Right atrium auricular region (tissue), 2 donors: ENCODE measurements around the gene PRRX2. TPM values are rescaled to one million over a fixed set of nuclear protein-coding genes. Genes with fewer than 3 reads are reported as not detected.

Experiments used
- DNase-seq: peaks from one replicate; pipeline ENCODE4 v3.0.0-alpha.2; 2019; ENCODE audit warnings: low spot score
- H3K27ac ChIP-seq, 2 donors: fragments of 200-600 bp; sonication (generic); 1 replicate in 1 of 2; 2 replicates in 1 of 2; pipeline ENCODE4 v1.5.1; 2016 to 2019
- H3K27me3 ChIP-seq, 2 donors: fragments of 200-600 bp; sonication (generic); one replicate each; pipeline versions ENCODE4 v1.5.1 to v1.6.0; 2017 to 2019
- H3K36me3 ChIP-seq: fragments of 200-600 bp; sonication (generic); one replicate; pipeline ENCODE4 v1.5.1; 2016
- H3K4me1 ChIP-seq, 2 donors: fragments of 200-600 bp; sonication (generic); one replicate each; pipeline versions ENCODE4 v1.5.1 to v1.6.0; 2017 to 2019
- H3K4me3 ChIP-seq, 2 donors: fragments of 200-600 bp; sonication (generic); 1 replicate in 1 of 2; 2 replicates in 1 of 2; pipeline ENCODE4 v1.5.1; 2017 to 2019; ENCODE audit warnings: mild to moderate bottlenecking in 1 of 2, moderate library complexity in 1 of 2
- H3K9me3 ChIP-seq, 2 donors: fragments of 200-600 bp; sonication (generic); one replicate each; pipeline ENCODE4 v1.5.1; 2019
- total RNA-seq, 2 donors: library from RNA; depleted of rRNA; stranded (reverse); fragments of >200 nt; gene quantifications; one replicate each; pipeline ENCODE4 v1.1.0, GENCODE V29; 2016
- TF ChIP-seq, protein P1 (sequence below), 2 donors: fragments of 200-600 bp; sonication (generic); IDR thresholded peaks; one replicate each; pipeline ENCODE4 v1.5.1; 2019; ENCODE audit warnings: antibody characterized with exemption in 2 of 2

Gene PRRX2
- total RNA-seq, 2 donors from 2014 or later = 1.1 to 6.9 TPM

DNA sequence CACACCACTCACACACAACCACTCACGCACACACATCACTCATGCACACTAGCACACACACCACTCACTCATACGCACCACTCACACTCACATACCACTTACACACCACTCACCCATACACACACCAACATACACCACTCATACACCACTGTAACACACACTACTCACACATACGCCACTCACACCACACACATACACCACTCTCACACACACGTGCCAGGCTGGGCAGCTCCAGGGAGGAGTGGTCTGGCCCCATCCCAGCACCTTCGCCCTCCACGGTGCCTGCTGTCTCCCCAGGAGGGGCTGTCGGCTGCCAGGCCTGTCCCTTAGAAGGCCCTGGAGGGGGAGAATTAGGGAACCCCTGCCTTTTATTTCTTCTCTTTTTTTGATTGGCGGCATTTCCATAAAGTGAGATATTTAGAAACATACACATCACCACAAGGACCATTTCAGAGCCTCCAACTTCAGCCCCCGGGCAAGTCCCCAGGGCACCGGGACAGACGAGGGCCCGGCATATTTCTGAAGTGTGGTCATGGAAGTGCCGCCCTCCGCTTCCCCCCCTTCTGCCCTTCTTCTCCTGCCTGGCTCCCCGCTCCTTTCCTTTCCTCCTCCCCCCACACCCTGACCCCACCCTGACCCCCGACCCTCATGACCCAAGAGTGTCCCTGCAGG is 17.2 kb upstream of the PRRX2 start:
- Histone ChIP-seq H3K36me3 (no peaks in the 10 kb centered on the region), H3K27ac (no peak overlapping the region), H3K9me3 (no peaks in the 10 kb centered on the region), H3K27me3 (no peaks in the 10 kb centered on the region), H3K4me1 (no peaks in the 10 kb centered on the region), H3K4me3 (no peak overlapping the region)
- no peak for DNase-seq
- TF ChIP-seq, protein P1, sequence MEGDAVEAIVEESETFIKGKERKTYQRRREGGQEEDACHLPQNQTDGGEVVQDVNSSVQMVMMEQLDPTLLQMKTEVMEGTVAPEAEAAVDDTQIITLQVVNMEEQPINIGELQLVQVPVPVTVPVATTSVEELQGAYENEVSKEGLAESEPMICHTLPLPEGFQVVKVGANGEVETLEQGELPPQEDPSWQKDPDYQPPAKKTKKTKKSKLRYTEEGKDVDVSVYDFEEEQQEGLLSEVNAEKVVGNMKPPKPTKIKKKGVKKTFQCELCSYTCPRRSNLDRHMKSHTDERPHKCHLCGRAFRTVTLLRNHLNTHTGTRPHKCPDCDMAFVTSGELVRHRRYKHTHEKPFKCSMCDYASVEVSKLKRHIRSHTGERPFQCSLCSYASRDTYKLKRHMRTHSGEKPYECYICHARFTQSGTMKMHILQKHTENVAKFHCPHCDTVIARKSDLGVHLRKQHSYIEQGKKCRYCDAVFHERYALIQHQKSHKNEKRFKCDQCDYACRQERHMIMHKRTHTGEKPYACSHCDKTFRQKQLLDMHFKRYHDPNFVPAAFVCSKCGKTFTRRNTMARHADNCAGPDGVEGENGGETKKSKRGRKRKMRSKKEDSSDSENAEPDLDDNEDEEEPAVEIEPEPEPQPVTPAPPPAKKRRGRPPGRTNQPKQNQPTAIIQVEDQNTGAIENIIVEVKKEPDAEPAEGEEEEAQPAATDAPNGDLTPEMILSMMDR (IDR thresholded peaks at IDR 0.05) = no peak

DNA sequence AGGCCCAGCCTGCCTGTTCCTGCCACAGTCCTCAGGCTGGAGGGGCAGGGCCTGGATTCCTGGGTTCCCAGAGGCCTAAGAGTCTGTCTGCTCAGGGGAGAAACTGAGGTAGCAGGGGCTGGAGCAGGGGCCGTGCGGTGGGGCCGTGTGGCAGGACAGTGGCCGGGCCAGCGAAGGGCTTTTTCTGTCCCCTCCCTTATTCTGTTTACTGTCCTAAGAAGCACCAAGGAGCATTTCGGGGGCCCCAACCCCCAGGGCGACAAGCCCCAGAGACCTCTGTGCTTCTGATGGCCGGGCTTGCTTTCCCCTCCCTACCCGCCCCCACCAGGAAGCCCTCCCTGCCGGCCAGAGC is 16.7 kb upstream of the PRRX2 start:
- H3K4me1 ChIP-seq = no peaks in the 10 kb centered on the region
- no peak overlapping the region for H3K27ac ChIP-seq
- H3K36me3 ChIP-seq = no peaks in the 10 kb centered on the region
- no peaks in the 10 kb centered on the region for H3K27me3 ChIP-seq
- no peak for DNase-seq
- TF ChIP-seq, protein P1 (IDR thresholded peaks at IDR 0.05) = no peak
- no peak overlapping the region for H3K4me3 ChIP-seq
- H3K9me3 ChIP-seq = no peaks in the 10 kb centered on the region

- Histone ChIP-seq H3K36me3 (no peaks in the 10 kb centered on the region), H3K4me3 (no peak overlapping the region), H3K4me1 (no peaks in the 10 kb centered on the region), H3K27me3 (no peaks in the 10 kb centered on the region), H3K9me3 (no peaks in the 10 kb centered on the region), H3K27ac (no peak overlapping the region)
- DNase-seq = no peak
- TF ChIP-seq, protein P1 (IDR thresholded peaks at IDR 0.05) = no peak
These were observed 15.4 kb upstream of the PRRX2 start for GRCh38 chr9:129649726-129650679.

DNA sequence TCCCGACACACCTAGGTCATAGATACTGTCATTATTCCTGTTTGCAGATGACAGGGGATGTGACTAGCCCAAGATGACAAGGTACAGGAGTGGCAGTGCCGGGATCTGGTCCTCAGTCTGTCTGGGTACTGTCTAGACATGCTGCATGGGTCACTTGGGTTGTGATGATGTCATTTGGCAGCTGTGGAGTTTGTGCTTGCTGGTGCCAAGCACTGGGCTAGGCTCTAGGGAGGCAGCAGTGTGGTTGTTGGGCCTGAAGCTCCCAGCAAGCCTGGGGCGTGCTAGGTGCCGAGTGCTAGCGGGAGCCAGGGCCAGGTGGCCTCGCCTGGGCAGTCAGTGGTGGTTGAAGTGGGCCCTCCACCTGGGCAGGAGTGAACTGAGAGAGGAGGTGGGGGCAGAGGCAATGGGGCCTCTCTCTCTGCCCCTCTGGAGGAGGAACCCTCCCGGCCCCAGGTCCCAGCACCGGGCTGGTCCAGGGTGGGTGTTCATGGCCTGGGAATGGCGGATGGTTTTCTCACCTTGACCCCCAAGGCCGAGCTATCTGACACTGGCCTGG is 14.7 kb upstream of the PRRX2 start:
- no peak for DNase-seq
- Histone ChIP-seq H3K27me3 (no peaks in the 10 kb centered on the region), H3K36me3 (no peaks in the 10 kb centered on the region), H3K4me1 (no peaks in the 10 kb centered on the region), H3K9me3 (no peaks in the 10 kb centered on the region), H3K27ac (no peak overlapping the region), H3K4me3 (no peak overlapping the region)
- TF ChIP-seq, protein P1 (IDR thresholded peaks at IDR 0.05) = no peak

GRCh38 chr9:129653823-129654553 is 11.5 kb upstream of the PRRX2 start:
- TF ChIP-seq, protein P1 (IDR thresholded peaks at IDR 0.05) = no peak
- Histone ChIP-seq H3K27me3 (no peaks in the 10 kb centered on the region), H3K27ac (no peak overlapping the region), H3K36me3 (no peaks in the 10 kb centered on the region), H3K4me1 (no peaks in the 10 kb centered on the region), H3K4me3 (no peak overlapping the region), H3K9me3 (no peaks in the 10 kb centered on the region)
- no peak for DNase-seq
